ENCODE data around the gene CNIH4.

CNIH4 gene

DNA sequence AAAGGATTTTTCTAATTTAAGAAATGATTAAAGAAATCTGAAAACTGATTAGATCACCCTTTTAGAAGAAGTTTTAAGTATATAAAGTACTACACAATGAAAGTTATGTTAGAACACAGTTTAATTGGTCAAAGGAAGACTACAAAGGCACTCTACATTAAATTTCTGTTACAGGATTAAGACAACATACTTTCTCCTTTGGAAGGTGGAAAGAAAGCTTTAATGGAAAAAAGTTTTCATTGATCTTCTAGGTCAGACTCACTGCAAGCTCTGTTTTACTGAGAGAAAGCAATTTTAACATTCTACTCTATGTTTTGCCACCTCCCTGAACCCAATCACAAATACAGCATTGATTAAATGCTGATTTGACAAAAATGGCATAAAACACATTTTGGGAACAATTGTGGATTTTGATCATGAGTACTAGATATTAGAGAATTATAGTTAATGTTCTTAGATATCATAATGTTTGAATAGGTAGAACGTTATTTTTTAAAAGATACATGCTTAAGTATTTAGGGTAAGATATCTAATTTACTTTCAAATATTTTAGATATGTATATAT, 45.9 kb downstream of the CNIH4 start:
- H3K23ac ChIP-seq (ENCODE audit: low read depth, low read length, poor library complexity), result no peak overlapping the region
- H3K4me2 ChIP-seq (ENCODE audit: insufficient read depth, low read length, poor library complexity, severe bottlenecking), result no peak overlapping the region
- no peak overlapping the region for H3K4me3 ChIP-seq (ENCODE audit: low read length in 2 of 2)
- no peak overlapping the region for H2BK15ac ChIP-seq (ENCODE audit: low read length)
- no peaks in the 10 kb centered on the region for H3K9me3 ChIP-seq (replicated peaks in 1 of 2; ENCODE audit: control insufficient read depth in 2 of 2, insufficient read depth in 1 of 2, low read depth in 1 of 2, low read length in 2 of 2)
- H2BK120ac ChIP-seq (ENCODE audit: low read depth, low read length), result no peak overlapping the region
- no peaks in the 10 kb centered on the region for H3K27me3 ChIP-seq (ENCODE audit: control insufficient read depth in 3 of 3, insufficient read depth in 3 of 3, low read depth in 1 of 3, low read length in 3 of 3)
- H3K9ac ChIP-seq (ENCODE audit: low read depth, low read length, poor library complexity), result no peak overlapping the region
- H3K18ac ChIP-seq (ENCODE audit: low read length), result no peak overlapping the region
- 100% methylated on average over 1 of the region's 1 CpG; no CpG with 5 or more reads in 1 of the 2 donors for WGBS, 2 donors (ENCODE audit: extremely low coverage in 2 of 2, insufficient read length in 2 of 2, insufficient replicate concordance in 1 of 2)
- H3K79me1 ChIP-seq (ENCODE audit: low read depth, low read length), result no peaks in the 10 kb centered on the region
- peaks cover 17 to 97% of the 10 kb centered on the region in 2 donors for H3K36me3 ChIP-seq (replicated peaks in 1 of 2; ENCODE audit: control insufficient read depth in 2 of 2, insufficient read depth in 2 of 2, low read length in 2 of 2)
- H2AK5ac ChIP-seq (ENCODE audit: low read depth, low read length), result no peak overlapping the region
- H2AFZ ChIP-seq (ENCODE audit: low read length), result no peak overlapping the region
- H3K4ac ChIP-seq (ENCODE audit: low read length), result no peak overlapping the region
- no peak overlapping the region for H2BK12ac ChIP-seq (ENCODE audit: low read length)
- DNase-seq (ENCODE audit: low spot score), result no peak
- H4K91ac ChIP-seq (ENCODE audit: low read depth, low read length, poor library complexity), result no peak overlapping the region
- no peak overlapping the region for H3K27ac ChIP-seq (replicated peaks; ENCODE audit: low read length)
- no peak overlapping the region for H3K14ac ChIP-seq (ENCODE audit: low read length)
- no peak overlapping the region for H2BK5ac ChIP-seq (ENCODE audit: low read length)
- no peaks in the 10 kb centered on the region for H3K4me1 ChIP-seq (ENCODE audit: control insufficient read depth in 2 of 2, insufficient read depth in 1 of 2, low read depth in 1 of 2, low read length in 2 of 2)
- H4K8ac ChIP-seq (ENCODE audit: low read depth, low read length), result no peak overlapping the region

GRCh38 chr1:224404916-224405603, 48.4 kb downstream of the CNIH4 start:
- Histone ChIP-seq H3K14ac (ENCODE audit: low read length) (no peak overlapping the region), H3K18ac (ENCODE audit: low read length) (no peak overlapping the region), H3K9me3 (replicated peaks in 1 of 2; ENCODE audit: control insufficient read depth in 2 of 2, insufficient read depth in 1 of 2, low read depth in 1 of 2, low read length in 2 of 2) (no peaks in the 10 kb centered on the region), H3K4me2 (ENCODE audit: insufficient read depth, low read length, poor library complexity, severe bottlenecking) (no peak overlapping the region), H4K8ac (ENCODE audit: low read depth, low read length) (no peak overlapping the region), H3K36me3 (replicated peaks in 1 of 2; ENCODE audit: control insufficient read depth in 2 of 2, insufficient read depth in 2 of 2, low read length in 2 of 2) (peaks cover 13 to 96% of the 10 kb centered on the region in 2 donors), H2BK120ac (ENCODE audit: low read depth, low read length) (no peak overlapping the region), H3K4me3 (ENCODE audit: low read length in 2 of 2) (no peak overlapping the region), H2AK5ac (ENCODE audit: low read depth, low read length) (no peak overlapping the region), H3K4me1 (ENCODE audit: control insufficient read depth in 2 of 2, insufficient read depth in 1 of 2, low read depth in 1 of 2, low read length in 2 of 2) (no peaks in the 10 kb centered on the region), H3K27ac (replicated peaks; ENCODE audit: low read length) (no peak overlapping the region), H3K27me3 (ENCODE audit: control insufficient read depth in 3 of 3, insufficient read depth in 3 of 3, low read depth in 1 of 3, low read length in 3 of 3) (no peaks in the 10 kb centered on the region), H4K91ac (ENCODE audit: low read depth, low read length, poor library complexity) (no peak overlapping the region), H2AFZ (ENCODE audit: low read length) (no peak overlapping the region), H3K4ac (ENCODE audit: low read length) (no peak overlapping the region), H3K9ac (ENCODE audit: low read depth, low read length, poor library complexity) (no peak overlapping the region), H2BK12ac (ENCODE audit: low read length) (no peak overlapping the region), H2BK15ac (ENCODE audit: low read length) (no peak overlapping the region), H2BK5ac (ENCODE audit: low read length) (no peak overlapping the region), H3K23ac (ENCODE audit: low read depth, low read length, poor library complexity) (no peak overlapping the region), H3K79me1 (ENCODE audit: low read depth, low read length) (no peaks in the 10 kb centered on the region)
- no CpG with 5 or more reads among the region's 3 CpGs for WGBS, 2 donors (ENCODE audit: extremely low coverage in 2 of 2, insufficient read length in 2 of 2, insufficient replicate concordance in 1 of 2)
- DNase-seq (ENCODE audit: low spot score), result no peak

DNA sequence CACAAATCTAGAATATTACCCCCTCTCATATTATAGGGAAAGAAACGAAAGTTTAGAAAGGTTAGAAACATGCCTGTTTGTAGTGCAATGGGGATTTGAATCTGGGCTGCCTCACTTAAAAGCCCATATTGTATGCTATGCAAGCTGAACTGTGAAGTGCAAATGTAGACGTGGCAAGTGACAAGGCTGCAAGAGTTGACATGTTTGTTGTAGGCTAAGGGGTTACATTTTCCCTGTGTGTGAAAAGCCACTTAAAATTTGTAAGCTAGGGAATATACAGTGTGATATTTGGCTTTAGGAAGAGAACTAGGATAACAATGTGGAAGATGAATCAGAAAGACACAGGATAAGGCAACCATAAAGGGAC, 48.9 kb downstream of the CNIH4 start:
- H3K27me3 ChIP-seq (ENCODE audit: control insufficient read depth in 3 of 3, insufficient read depth in 3 of 3, low read depth in 1 of 3, low read length in 3 of 3), result no peaks in the 10 kb centered on the region
- H2BK12ac ChIP-seq (ENCODE audit: low read length), result no peak overlapping the region
- H3K4me2 ChIP-seq (ENCODE audit: insufficient read depth, low read length, poor library complexity, severe bottlenecking), result no peak overlapping the region
- no CpG with 5 or more reads among the region's 2 CpGs for WGBS, 2 donors (ENCODE audit: extremely low coverage in 2 of 2, insufficient read length in 2 of 2, insufficient replicate concordance in 1 of 2)
- no peak for DNase-seq (ENCODE audit: low spot score)
- peaks cover 13 to 97% of the 10 kb centered on the region in 2 donors for H3K36me3 ChIP-seq (replicated peaks in 1 of 2; ENCODE audit: control insufficient read depth in 2 of 2, insufficient read depth in 2 of 2, low read length in 2 of 2)
- no peak overlapping the region for H3K23ac ChIP-seq (ENCODE audit: low read depth, low read length, poor library complexity)
- no peak overlapping the region for H3K9ac ChIP-seq (ENCODE audit: low read depth, low read length, poor library complexity)
- no peak overlapping the region for H2BK120ac ChIP-seq (ENCODE audit: low read depth, low read length)
- no peak overlapping the region for H2AFZ ChIP-seq (ENCODE audit: low read length)
- no peaks in the 10 kb centered on the region for H3K4me1 ChIP-seq (ENCODE audit: control insufficient read depth in 2 of 2, insufficient read depth in 1 of 2, low read depth in 1 of 2, low read length in 2 of 2)
- H2BK5ac ChIP-seq (ENCODE audit: low read length), result no peak overlapping the region
- no peak overlapping the region for H4K8ac ChIP-seq (ENCODE audit: low read depth, low read length)
- no peak overlapping the region for H4K91ac ChIP-seq (ENCODE audit: low read depth, low read length, poor library complexity)
- no peaks in the 10 kb centered on the region for H3K9me3 ChIP-seq (replicated peaks in 1 of 2; ENCODE audit: control insufficient read depth in 2 of 2, insufficient read depth in 1 of 2, low read depth in 1 of 2, low read length in 2 of 2)
- no peak overlapping the region for H2AK5ac ChIP-seq (ENCODE audit: low read depth, low read length)
- H3K4ac ChIP-seq (ENCODE audit: low read length), result no peak overlapping the region
- H3K14ac ChIP-seq (ENCODE audit: low read length), result no peak overlapping the region
- H3K4me3 ChIP-seq (ENCODE audit: low read length in 2 of 2), result no peak overlapping the region
- H3K18ac ChIP-seq (ENCODE audit: low read length), result no peak overlapping the region
- no peaks in the 10 kb centered on the region for H3K79me1 ChIP-seq (ENCODE audit: low read depth, low read length)
- no peak overlapping the region for H2BK15ac ChIP-seq (ENCODE audit: low read length)
- H3K27ac ChIP-seq (replicated peaks; ENCODE audit: low read length), result no peak overlapping the region

DNA sequence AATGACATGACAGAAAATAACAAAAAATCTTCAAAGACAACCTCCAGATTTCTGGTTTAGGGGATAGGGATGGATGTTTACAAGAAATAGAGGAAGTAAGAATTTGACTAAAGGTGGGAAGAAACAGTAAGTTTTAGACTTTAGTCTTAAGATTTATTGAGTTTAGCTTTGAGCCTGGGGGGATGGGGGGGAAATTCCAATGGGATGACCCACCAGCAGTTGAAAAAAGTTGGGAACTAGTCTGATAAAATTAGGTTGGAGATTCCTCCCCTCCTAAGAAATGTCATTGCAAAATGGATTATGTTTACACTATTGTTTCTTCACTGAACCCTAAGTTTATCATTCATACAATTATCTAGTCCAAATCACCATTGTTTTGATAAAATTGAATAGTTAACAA, 49.5 kb downstream of the CNIH4 start:
- Histone ChIP-seq H2BK120ac (ENCODE audit: low read depth, low read length) (no peak overlapping the region), H3K9ac (ENCODE audit: low read depth, low read length, poor library complexity) (no peak overlapping the region), H2BK15ac (ENCODE audit: low read length) (no peak overlapping the region), H3K4me3 (ENCODE audit: low read length in 2 of 2) (no peak overlapping the region), H2AK5ac (ENCODE audit: low read depth, low read length) (no peak overlapping the region), H3K4me2 (ENCODE audit: insufficient read depth, low read length, poor library complexity, severe bottlenecking) (no peak overlapping the region), H3K36me3 (replicated peaks in 1 of 2; ENCODE audit: control insufficient read depth in 2 of 2, insufficient read depth in 2 of 2, low read length in 2 of 2) (peaks cover 15 to 97% of the 10 kb centered on the region in 2 donors), H3K27me3 (ENCODE audit: control insufficient read depth in 3 of 3, insufficient read depth in 3 of 3, low read depth in 1 of 3, low read length in 3 of 3) (no peaks in the 10 kb centered on the region), H4K91ac (ENCODE audit: low read depth, low read length, poor library complexity) (no peak overlapping the region), H2BK12ac (ENCODE audit: low read length) (no peak overlapping the region), H2AFZ (ENCODE audit: low read length) (no peak overlapping the region), H3K79me1 (ENCODE audit: low read depth, low read length) (no peaks in the 10 kb centered on the region), H3K4me1 (ENCODE audit: control insufficient read depth in 2 of 2, insufficient read depth in 1 of 2, low read depth in 1 of 2, low read length in 2 of 2) (no peaks in the 10 kb centered on the region), H3K18ac (ENCODE audit: low read length) (no peak overlapping the region), H4K8ac (ENCODE audit: low read depth, low read length) (no peak overlapping the region), H3K14ac (ENCODE audit: low read length) (no peak overlapping the region), H3K4ac (ENCODE audit: low read length) (no peak overlapping the region), H2BK5ac (ENCODE audit: low read length) (no peak overlapping the region), H3K9me3 (replicated peaks in 1 of 2; ENCODE audit: control insufficient read depth in 2 of 2, insufficient read depth in 1 of 2, low read depth in 1 of 2, low read length in 2 of 2) (no peaks in the 10 kb centered on the region), H3K23ac (ENCODE audit: low read depth, low read length, poor library complexity) (no peak overlapping the region), H3K27ac (replicated peaks; ENCODE audit: low read length) (no peak overlapping the region)
- no peak for DNase-seq (ENCODE audit: low spot score)

Measured in neuronal stem cell (in vitro differentiated cells).